BLaER1 treated with 17β-estradiol and CSF1 and Interleukin-3, amounts not matched to agents 10 nM and 100 nM (cell line): ENCODE results near the gene LGALS7.
"Not testable (repeated sequence)": the region's sequence is repeated elsewhere in the genome, so short reads cannot be mapped to it uniquely, and the experiment has no call there.

Source experiments
- H3K27ac ChIP-seq, 11 experiments: shearing (Covaris generic); formaldehyde crosslinking; 2 replicates each; pipeline ENCODE4 v1.8.1; 2022
- H3K27me3 ChIP-seq, 11 experiments: shearing (Covaris generic); formaldehyde crosslinking; 2 replicates each; pipeline ENCODE4 v1.8.1; 2022
- H3K36me3 ChIP-seq, 11 experiments: shearing (Covaris generic); formaldehyde crosslinking; 2 replicates each; pipeline ENCODE4 v1.8.1; 2022
- H3K4me1 ChIP-seq, 10 experiments: shearing (Covaris generic); formaldehyde crosslinking; 2 replicates each; pipeline ENCODE4 v1.8.1; 2022
- H3K4me2 ChIP-seq, 11 experiments: shearing (Covaris generic); formaldehyde crosslinking; 2 replicates each; pipeline ENCODE4 v1.8.1; 2022
- H3K4me3 ChIP-seq, 10 experiments: shearing (Covaris generic); formaldehyde crosslinking; 2 replicates each; pipeline ENCODE4 v1.8.1; 2022
- H3K9ac ChIP-seq, 11 experiments: shearing (Covaris generic); formaldehyde crosslinking; 2 replicates each; pipeline ENCODE4 v1.8.1; 2022
- H3K9me3 ChIP-seq, 11 experiments: shearing (Covaris generic); formaldehyde crosslinking; replicated peaks in 1 of 11; 2 replicates each; pipeline ENCODE4 v1.8.1; 2022
- H4K20me1 ChIP-seq, 11 experiments: shearing (Covaris generic); formaldehyde crosslinking; 2 replicates each; pipeline ENCODE4 v1.8.1; 2022
- Cebpa-rat ChIP-seq, 11 experiments: shearing (Covaris generic); IDR thresholded peaks; 2 replicates each; pipeline ENCODE4 v1.8.1; 2022

Gene LGALS7

DNA sequence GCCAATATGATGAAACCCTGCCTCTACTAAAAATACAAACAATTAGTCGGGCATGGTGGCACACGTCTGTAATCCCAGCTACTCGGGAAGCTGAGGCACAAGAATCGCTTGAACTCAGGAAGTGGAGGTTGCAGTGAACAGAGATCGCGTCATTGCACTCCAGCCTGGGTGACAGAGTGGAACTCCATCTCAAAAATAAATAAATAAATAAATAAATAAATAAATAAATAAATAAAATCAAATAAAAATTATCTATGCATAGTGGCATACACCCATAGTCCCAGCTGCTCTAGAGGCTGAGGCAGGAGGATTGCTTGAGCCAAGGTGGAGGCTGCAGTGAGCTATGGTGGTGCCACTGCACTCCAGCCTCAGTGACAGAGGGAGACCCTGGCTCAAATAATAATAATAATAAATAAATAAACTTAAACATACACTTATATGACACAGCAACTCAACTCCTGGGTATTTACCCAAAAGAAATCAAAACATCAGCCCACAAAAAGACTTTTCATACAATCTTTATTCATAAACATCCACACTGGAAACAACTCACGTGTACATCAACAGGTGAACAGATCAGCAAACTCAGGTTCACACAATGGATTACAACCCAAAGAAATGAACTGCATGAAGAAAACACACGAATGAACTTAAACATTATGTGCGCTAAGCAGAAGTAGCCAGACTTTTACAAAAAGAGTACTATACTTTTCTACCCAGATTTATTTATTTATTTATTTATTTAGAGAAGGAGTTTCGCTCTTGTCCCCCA is 6.9 kb downstream of the LGALS7 start:
- no peak overlapping the region for H3K4me3 ChIP-seq
- H3K36me3 ChIP-seq: no peaks in the 10 kb centered on the region
- no peak overlapping the region for H3K4me2 ChIP-seq
- H3K27me3 ChIP-seq: peaks cover 0 to 4% (median 0%) of the 10 kb centered on the region in 11 experiments; a peak in 3 of 22 replicates
- no peak overlapping the region for H3K9ac ChIP-seq
- H3K4me1 ChIP-seq: peaks cover 7 to 24% (median 18%) of the 10 kb centered on the region in 10 experiments; a peak in 19 of 20 replicates
- no peak overlapping the region for H3K27ac ChIP-seq
- no peak for TF ChIP-seq Cebpa-rat (IDR thresholded peaks at IDR 0.05)
- H4K20me1 ChIP-seq: no peaks in the 10 kb centered on the region
- H3K9me3 ChIP-seq: peaks cover 0 to 10% (median 0%) of the 10 kb centered on the region in 11 experiments; a peak in 2 of 22 replicates

DNA sequence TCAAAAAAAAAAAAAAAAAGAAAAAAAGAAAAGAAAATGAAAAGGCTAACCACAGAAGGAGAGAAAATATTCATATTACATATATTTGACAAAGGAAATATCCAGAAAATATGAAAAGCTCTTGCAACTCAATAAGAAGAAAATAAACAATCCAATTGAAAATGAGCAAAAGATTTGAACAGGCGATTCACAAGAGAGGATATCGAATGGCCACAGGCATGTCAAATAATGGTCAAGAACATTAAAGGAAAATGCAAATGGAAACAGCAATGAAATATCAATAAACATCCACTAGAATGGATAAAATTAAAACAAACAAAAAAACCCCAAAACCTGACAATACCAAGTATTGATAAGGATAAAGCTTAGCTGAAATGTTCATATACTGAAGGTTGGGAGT is 8.1 kb downstream of the LGALS7 start:
- H4K20me1 ChIP-seq: no peaks in the 10 kb centered on the region
- H3K4me1 ChIP-seq: peaks cover 7 to 28% (median 18%) of the 10 kb centered on the region in 10 experiments; a peak in 19 of 20 replicates
- H3K36me3 ChIP-seq: no peaks in the 10 kb centered on the region
- no peak overlapping the region for H3K27ac ChIP-seq
- TF ChIP-seq Cebpa-rat (IDR thresholded peaks at IDR 0.05): no peak
- no peak overlapping the region for H3K4me3 ChIP-seq
- no peak overlapping the region for H3K4me2 ChIP-seq
- H3K9ac ChIP-seq: no peak overlapping the region
- peaks cover 0 to 4% (median 0%) of the 10 kb centered on the region in 11 experiments; a peak in 3 of 22 replicates for H3K27me3 ChIP-seq
- H3K9me3 ChIP-seq: peaks cover 0 to 10% (median 0%) of the 10 kb centered on the region in 11 experiments; a peak in 2 of 22 replicates

DNA sequence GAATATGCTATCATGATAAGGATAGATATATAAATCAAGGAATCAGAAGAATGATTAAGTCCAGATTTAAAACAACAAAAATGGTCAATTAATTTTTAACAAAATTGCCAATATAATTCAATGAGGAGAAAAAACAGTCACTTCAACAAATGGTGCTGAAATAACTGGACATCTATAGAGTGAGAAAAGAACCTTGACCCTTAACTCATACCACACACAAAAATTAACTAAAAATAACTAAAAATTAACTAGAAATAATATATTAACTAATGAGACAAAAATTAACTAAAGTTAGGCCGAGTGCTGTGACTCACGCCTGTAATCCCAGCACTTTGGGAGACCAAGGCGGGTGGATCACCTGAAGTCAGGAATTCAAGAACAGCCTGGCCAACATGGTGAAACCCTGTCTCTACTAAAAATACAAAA is 9.5 kb downstream of the LGALS7 start:
- Histone ChIP-seq H4K20me1 (no peaks in the 10 kb centered on the region), H3K9me3 (peaks cover 0 to 10% (median 0%) of the 10 kb centered on the region in 11 experiments; a peak in 2 of 22 replicates), H3K27ac (no peak overlapping the region), H3K27me3 (no peaks in the 10 kb centered on the region), H3K4me3 (no peak overlapping the region), H3K4me1 (peaks cover 0 to 15% (median 7%) of the 10 kb centered on the region in 10 experiments; a peak in 10 of 20 replicates), H3K9ac (no peak overlapping the region), H3K36me3 (no peaks in the 10 kb centered on the region), H3K4me2 (no peak overlapping the region)
- TF ChIP-seq Cebpa-rat (IDR thresholded peaks at IDR 0.05): no peak

DNA sequence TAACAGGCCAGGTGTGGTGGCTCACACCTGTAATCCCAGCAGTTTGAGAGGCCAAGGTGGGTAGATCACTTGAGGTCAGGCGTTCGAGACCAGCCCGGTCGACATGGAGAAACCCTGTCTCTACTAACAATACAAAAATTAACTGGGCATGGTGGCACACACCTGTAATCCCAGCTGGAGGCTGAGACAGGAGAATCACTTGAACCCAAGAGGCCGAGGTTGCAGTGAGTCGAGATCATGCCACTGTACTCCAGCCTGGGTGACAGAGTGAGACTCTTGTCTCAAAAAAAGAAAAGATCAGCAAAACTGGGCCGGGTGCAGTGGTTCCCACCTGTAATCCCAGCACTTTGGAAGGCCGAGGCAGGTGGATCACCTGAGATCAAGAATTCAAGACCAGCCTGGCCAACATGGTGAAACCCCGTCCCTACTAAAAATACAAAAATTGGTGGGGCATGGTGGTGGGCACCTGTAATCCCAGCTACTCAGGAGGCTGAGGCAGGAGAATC is 11.4 kb downstream of the LGALS7 start:
- not testable (repeated sequence) for H3K4me2 ChIP-seq, H3K9ac ChIP-seq, H4K20me1 ChIP-seq, H3K4me3 ChIP-seq, H3K27me3 ChIP-seq, H3K9me3 ChIP-seq, H3K27ac ChIP-seq, H3K36me3 ChIP-seq
- H3K4me1 ChIP-seq: peaks cover 0 to 12% (median 7%) of the 10 kb centered on the region in 10 experiments; a peak in 7 of 20 replicates

DNA sequence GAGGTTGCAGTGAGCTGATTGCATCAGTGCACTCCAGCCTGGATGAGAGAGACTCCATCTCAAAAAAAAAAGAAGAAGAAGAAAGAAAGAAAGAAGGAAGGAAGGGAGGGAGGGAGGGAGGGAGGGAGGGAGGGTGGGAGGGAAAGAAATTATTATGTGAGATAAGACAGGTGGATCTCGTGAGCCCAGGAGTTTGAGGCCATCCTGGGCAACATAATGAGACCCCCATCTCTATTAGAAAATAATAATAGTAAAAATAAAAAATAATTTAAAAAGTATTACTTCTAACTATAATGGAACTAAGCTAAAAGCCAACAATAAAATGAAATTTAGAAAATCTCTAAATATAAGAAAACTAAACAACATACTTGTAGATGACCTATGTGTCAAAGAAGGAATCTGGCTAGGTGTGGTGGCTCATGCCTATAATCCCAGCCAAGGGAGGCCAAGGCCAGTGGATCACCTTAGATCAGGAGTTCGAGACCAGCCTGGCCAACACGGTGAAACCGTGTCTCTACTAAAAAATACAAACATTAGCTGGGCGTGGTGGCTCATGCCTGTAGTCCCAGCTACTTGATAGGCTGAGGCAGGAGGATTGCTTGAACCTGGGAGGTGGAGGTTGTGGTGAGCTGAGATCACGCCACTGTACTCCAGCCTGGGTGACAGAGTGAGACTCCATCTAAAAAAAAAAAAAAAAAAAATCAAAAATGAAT is 12.4 kb downstream of the LGALS7 start:
- H3K36me3 ChIP-seq, H4K20me1 ChIP-seq, H3K4me3 ChIP-seq, H3K9ac ChIP-seq, H3K27ac ChIP-seq, H3K4me2 ChIP-seq, H3K27me3 ChIP-seq, H3K9me3 ChIP-seq: not testable (repeated sequence)
- H3K4me1 ChIP-seq: peaks cover 0 to 12% (median 7%) of the 10 kb centered on the region in 10 experiments; a peak in 7 of 20 replicates

DNA sequence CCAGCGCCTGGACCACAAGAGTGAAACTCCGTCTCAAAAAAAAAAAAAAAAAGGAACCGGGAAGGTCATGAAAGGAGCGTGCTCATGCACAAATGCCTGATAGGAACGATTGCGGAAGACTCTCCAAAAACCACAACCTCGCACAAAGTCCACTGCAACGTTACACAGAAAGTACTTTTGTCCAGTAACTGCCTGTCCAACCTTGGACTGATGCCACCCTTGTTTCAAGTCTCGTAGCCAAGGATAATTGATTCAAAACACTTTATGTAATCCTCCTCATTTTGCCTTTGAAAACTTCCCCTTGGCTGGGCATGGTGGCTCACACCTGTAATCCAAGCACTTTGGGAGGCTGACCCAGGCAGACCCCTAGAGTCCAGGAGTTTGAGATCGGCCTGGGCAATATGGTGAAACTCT is 13.7 kb downstream of the LGALS7 start:
- Histone ChIP-seq H3K36me3 (no peaks in the 10 kb centered on the region), H3K27ac (no peak overlapping the region), H3K9ac (no peak overlapping the region), H3K4me1 (peaks cover 0 to 12% (median 7%) of the 10 kb centered on the region in 10 experiments; a peak in 7 of 20 replicates), H3K4me3 (no peak overlapping the region), H3K4me2 (no peak overlapping the region), H3K9me3 (0 out of 22 replicates have a peak, but pooled peaks cover 0 to 4% (median 0%) of the 10 kb centered on the region in 11 experiments), H3K27me3 (no peaks in the 10 kb centered on the region), H4K20me1 (no peaks in the 10 kb centered on the region)
- no peak for TF ChIP-seq Cebpa-rat (IDR thresholded peaks at IDR 0.05)

DNA sequence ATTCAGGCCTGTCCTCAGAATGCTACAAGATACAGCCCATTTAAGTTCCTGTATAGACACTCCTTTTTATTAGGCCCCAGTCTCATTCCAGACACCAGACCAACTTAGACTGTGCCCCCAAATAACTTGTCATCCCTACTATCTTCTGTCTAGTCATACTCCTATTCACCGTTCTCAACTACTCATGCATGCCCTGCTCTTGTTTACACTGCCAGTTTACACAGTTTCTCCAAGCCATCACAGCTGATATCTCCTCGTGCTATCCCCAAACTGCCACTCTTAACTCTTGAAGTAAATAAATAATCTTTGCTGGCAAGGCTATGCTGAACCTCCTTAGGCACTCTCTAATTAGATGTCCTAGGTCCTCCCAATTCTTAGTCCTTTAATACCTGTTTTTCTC is 19.1 kb downstream of the LGALS7 start:
- H3K4me1 ChIP-seq, H3K36me3 ChIP-seq, H3K4me3 ChIP-seq, H3K27me3 ChIP-seq, H3K9me3 ChIP-seq, H3K9ac ChIP-seq, H4K20me1 ChIP-seq, H3K4me2 ChIP-seq, H3K27ac ChIP-seq: not testable (repeated sequence)

DNA sequence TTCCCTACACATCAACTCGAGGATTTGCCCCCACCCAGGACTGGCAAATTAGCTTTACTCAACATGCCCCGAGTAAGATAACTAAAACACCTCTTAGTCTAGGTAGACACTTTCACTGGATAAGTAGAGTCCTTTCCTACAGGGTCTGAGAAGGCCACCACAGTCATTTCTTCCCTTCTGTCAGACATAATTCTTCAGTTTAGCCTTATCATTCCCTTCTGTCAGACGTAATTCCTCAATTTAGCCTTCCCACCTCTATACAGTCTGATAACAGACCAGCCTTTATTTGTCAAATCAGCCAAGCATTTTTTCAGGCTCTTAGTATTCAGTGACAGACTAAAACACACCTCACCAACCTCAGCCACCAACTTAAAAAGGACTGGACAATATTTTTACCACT is 19.5 kb downstream of the LGALS7 start:
- not testable (repeated sequence) for H3K27me3 ChIP-seq, H3K4me2 ChIP-seq, H3K4me3 ChIP-seq, H3K9me3 ChIP-seq, H3K4me1 ChIP-seq, H4K20me1 ChIP-seq, H3K9ac ChIP-seq, H3K27ac ChIP-seq, H3K36me3 ChIP-seq

DNA sequence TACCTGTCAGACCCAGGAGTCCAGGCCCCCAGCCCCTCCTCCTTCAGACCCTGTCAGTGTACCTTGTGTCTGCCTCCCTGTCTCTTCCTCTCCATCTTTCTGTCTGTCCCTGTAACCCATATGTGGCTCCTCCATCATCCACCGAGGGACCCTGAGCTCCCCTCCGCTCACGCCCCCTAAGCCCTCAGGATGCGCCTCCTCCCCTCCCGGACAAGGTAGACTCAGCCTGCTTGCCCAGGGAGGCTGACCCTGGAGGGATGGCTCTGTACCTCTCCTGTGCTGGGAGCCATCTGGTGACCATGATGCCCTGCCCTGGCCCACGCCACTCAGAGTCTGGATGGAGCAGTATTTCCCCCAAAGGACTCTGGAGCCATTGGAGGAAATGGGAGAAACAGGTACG is 28.0 kb downstream of the LGALS7 start:
- no peak for TF ChIP-seq Cebpa-rat (IDR thresholded peaks at IDR 0.05)
- no peak overlapping the region for H3K9ac ChIP-seq

More for the DNA sequence above, 28.0 kb downstream of the LGALS7 start:
- Histone ChIP-seq H4K20me1 (no peaks in the 10 kb centered on the region), H3K36me3 (no peaks in the 10 kb centered on the region), H3K9me3 (no peaks in the 10 kb centered on the region), H3K27me3 (no peaks in the 10 kb centered on the region), H3K27ac (no peak overlapping the region), H3K4me2 (no peak overlapping the region), H3K4me1 (peaks cover 0 to 5% (median 0%) of the 10 kb centered on the region in 10 experiments; a peak in 1 of 20 replicates), H3K4me3 (no peak overlapping the region)
